Neutrophil (primary cell): ENCODE data around the gene GALNT17.

Experiments used
- H3K27ac ChIP-seq: fragments of 200-600 bp; sonication (generic); 2 replicates; pipeline ENCODE4 v1.5.1; 2016; ENCODE audit warnings: mild to moderate bottlenecking, moderate library complexity
- H3K27me3 ChIP-seq: fragments of 200-600 bp; sonication (generic); 2 replicates; pipeline ENCODE4 v1.6.0; 2016; ENCODE audit warnings: mild to moderate bottlenecking
- H3K36me3 ChIP-seq: fragments of 200-600 bp; sonication (generic); 2 replicates; pipeline ENCODE4 v1.5.1; 2017
- H3K4me1 ChIP-seq, 2 experiments: fragments of 200-600 bp in 1 of 2; sonication (generic) in 1 of 2; 1 replicate in 1 of 2; 2 replicates in 1 of 2; pipeline versions ENCODE4 v1.5.1 to v1.6.1; 2013 to 2016; ENCODE audit warnings: low read depth in 1 of 2, low read length in 1 of 2, mild to moderate bottlenecking in 1 of 2, moderate library complexity in 1 of 2; ENCODE audit not compliant: control insufficient read depth in 1 of 2, insufficient read depth in 1 of 2
- H3K4me3 ChIP-seq, 2 experiments: fragments of 200-600 bp in 1 of 2; sonication (generic) in 1 of 2; 1 replicate in 1 of 2; 2 replicates in 1 of 2; pipeline ENCODE4 v1.5.1; 2013 to 2016; ENCODE audit warnings: low read depth in 1 of 2, low read length in 1 of 2, mild to moderate bottlenecking in 1 of 2, moderate library complexity in 1 of 2
- H3K9me3 ChIP-seq: fragments of 200-600 bp; sonication (generic); 2 replicates; pipeline ENCODE4 v1.5.1; 2016
- CTCF ChIP-seq: fragments of 200-600 bp; sonication (generic); IDR thresholded peaks from 2 replicates; pipeline ENCODE4 v1.5.1; 2016; ENCODE audit warnings: antibody characterized with exemption

GALNT17 gene

DNA sequence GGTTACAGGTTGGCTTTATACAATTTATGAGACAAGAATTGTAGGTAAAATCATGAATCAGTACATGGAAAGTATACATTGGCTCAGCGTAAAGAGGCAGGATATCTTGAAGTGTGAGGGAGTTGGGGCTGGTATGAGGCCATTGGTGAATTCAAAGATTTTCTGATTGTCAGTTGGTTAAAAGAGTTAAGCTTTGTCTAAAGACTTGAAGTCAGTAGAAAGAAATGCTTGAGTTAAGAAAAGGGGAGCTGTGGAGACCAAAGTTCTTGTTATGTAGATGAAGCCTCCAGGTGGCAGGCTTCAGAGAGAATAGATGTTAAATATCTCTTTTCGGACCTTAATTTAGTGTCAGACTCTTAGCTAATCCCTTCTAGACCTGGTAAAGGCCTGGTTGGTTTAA lies 341.0 kb downstream of the GALNT17 start:
- Histone ChIP-seq H3K27ac (no peak overlapping the region), H3K36me3 (no peaks in the 10 kb centered on the region), H3K4me3 (no peak overlapping the region), H3K4me1 (no peaks in the 10 kb centered on the region), H3K27me3 (no peaks in the 10 kb centered on the region), H3K9me3 (no peaks in the 10 kb centered on the region)
- TF ChIP-seq CTCF = no peak

- H3K27ac ChIP-seq = no peak overlapping the region
- no peak for TF ChIP-seq CTCF
Observed at GRCh38 chr7:71473366-71473967, 341.5 kb downstream of the GALNT17 start.

GRCh38 chr7:71477441-71477840 lies 345.5 kb downstream of the GALNT17 start:
- no peak overlapping the region for H3K27ac ChIP-seq
- H3K9me3 ChIP-seq = no peaks in the 10 kb centered on the region
- no peak for TF ChIP-seq CTCF
- H3K36me3 ChIP-seq = no peaks in the 10 kb centered on the region
- no peaks in the 10 kb centered on the region for H3K27me3 ChIP-seq
- H3K4me1 ChIP-seq = no peaks in the 10 kb centered on the region
- no peak overlapping the region for H3K4me3 ChIP-seq

More at GRCh38 chr7:71473366-71473967, 341.5 kb downstream of the GALNT17 start:
- Histone ChIP-seq H3K27me3 (no peaks in the 10 kb centered on the region), H3K4me1 (no peaks in the 10 kb centered on the region), H3K4me3 (no peak overlapping the region), H3K36me3 (no peaks in the 10 kb centered on the region), H3K9me3 (no peaks in the 10 kb centered on the region)

DNA sequence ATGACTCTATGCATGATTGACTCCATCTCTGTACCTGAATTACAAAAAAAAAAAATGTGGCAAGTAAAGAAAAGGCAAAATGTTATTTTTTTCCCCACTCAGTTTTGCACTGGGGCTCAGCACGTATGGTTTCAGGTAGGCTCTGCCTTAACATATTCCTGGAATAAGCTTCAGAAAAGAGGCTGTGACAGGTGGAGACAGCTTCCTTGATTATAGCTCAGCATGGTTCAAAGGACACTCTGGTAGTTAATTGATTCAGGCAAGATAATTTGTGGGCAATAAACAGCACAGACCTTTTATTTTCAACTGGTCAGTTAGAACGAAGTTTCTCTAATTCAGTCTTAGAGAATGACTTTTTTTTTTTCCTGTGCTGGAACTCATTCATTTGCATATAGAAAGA lies 347.3 kb downstream of the GALNT17 start:
- Histone ChIP-seq H3K4me3 (no peak overlapping the region), H3K36me3 (no peaks in the 10 kb centered on the region), H3K27ac (no peak overlapping the region), H3K27me3 (no peaks in the 10 kb centered on the region), H3K9me3 (no peaks in the 10 kb centered on the region), H3K4me1 (no peaks in the 10 kb centered on the region)
- no peak for TF ChIP-seq CTCF

DNA sequence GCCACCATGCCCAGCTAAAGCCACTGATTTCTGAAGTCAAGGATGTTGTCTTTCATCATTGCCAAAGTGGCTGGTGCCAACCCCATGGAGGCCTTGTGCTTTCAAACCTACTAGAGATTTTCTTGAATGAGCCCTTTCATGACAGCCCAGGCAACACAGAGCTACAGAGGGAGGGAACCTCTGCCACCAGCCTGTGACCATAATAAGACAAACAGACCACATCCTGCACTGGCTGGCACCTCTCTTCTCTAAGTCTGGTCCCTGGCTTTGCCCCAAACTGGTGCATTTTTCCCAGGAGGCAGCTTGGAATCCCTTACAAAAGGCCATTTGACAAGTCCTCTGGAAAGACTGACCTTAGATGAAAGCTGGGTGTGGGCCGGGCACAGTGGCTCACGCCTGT lies 348.8 kb downstream of the GALNT17 start:
- TF ChIP-seq CTCF = no peak
- H3K27me3 ChIP-seq = no peaks in the 10 kb centered on the region
- H3K27ac ChIP-seq = no peak overlapping the region
- H3K4me3 ChIP-seq = no peak overlapping the region
- no peaks in the 10 kb centered on the region for H3K4me1 ChIP-seq
- no peaks in the 10 kb centered on the region for H3K36me3 ChIP-seq
- no peaks in the 10 kb centered on the region for H3K9me3 ChIP-seq

DNA sequence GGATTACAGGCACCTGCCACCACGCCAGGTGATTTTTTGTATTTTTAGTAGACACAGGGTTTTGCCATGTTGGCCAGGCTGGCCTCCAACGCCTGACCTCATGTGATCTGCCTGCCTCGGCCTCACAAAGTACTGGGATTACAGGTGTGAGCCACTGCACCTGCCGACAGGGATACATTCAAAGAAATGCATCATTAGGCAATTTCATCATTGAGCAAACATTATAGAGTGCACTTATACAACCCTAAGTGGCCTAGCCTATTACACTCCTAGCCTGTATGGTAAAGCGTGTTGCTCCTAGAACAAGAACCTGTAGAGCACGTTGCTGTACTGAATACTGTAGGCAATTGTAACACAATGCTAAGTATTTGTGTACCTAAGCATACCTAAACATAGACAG lies 350.3 kb downstream of the GALNT17 start:
- Histone ChIP-seq H3K27me3 (no peaks in the 10 kb centered on the region), H3K4me3 (no peak overlapping the region), H3K9me3 (no peaks in the 10 kb centered on the region), H3K27ac (no peak overlapping the region), H3K36me3 (no peaks in the 10 kb centered on the region), H3K4me1 (no peaks in the 10 kb centered on the region)
- TF ChIP-seq CTCF = no peak
